IMR-90 (cell line): ENCODE results near the gene PLA2G2E. TPM values are rescaled to one million over a fixed set of nuclear protein-coding genes. Genes with fewer than 3 reads are reported as not detected.

Experiments used
- ATAC-seq: fragments of 200-7000 bp; cut with Tn5 transposase; 2 replicates; pipeline ENCODE4 v1.9.1; 2020; ENCODE audit warnings: low read depth, mild to moderate bottlenecking, moderate library complexity
- BruUV-seq: library from RNA; stranded (reverse); fragments of 400-500 nt; replicated peaks from 2 replicates; lab custom pipeline; 2021; lab: Mats Ljungman, UMichigan
- CTCF ChIA-PET: fragments of 300-600 bp; formaldehyde crosslinking; extraction: SDS; loops from one replicate; lab custom pipeline; 2021; ENCODE audit warnings: antibody characterized with exemption; lab: Yijun Ruan, JAX
- POLR2A ChIA-PET: fragments of 300-600 bp; sonication (Branson Sonifier 250); formaldehyde crosslinking; loops from one replicate; lab custom pipeline; 2022; ENCODE audit warnings: antibody characterized with exemption; ENCODE audit not compliant: unreplicated experiment; lab: Charles Lee
- DNase-seq: peaks from one replicate; pipeline ENCODE4 v3.0.0; 2013
- H2AFZ ChIP-seq: replicated peaks from 2 replicates; pipeline ENCODE3; 2013; ENCODE audit warnings: low read length, mild to moderate bottlenecking; ENCODE audit not compliant: poor library complexity
- H2AK5ac ChIP-seq: 2 replicates; pipeline ENCODE4 v1.6.1; 2013; ENCODE audit warnings: low read depth, low read length, inconsistent platforms
- H2AK9ac ChIP-seq: replicated peaks from 2 replicates; pipeline ENCODE3; 2013; ENCODE audit warnings: mild to moderate bottlenecking, low read depth, low read length, moderate library complexity; ENCODE audit not compliant: poor library complexity
- H2BK120ac ChIP-seq: 2 replicates; pipeline ENCODE4 v1.6.1; 2013; ENCODE audit warnings: low read depth, low read length, inconsistent platforms
- H2BK15ac ChIP-seq: 3 replicates; pipeline ENCODE4 v1.6.1; 2013; ENCODE audit warnings: low read depth, low read length, inconsistent platforms
- H2BK20ac ChIP-seq: 2 replicates; pipeline ENCODE4 v1.6.1; 2013; ENCODE audit warnings: low read depth, mild to moderate bottlenecking, inconsistent platforms, low read length, moderate library complexity
- H2BK5ac ChIP-seq: 2 replicates; pipeline ENCODE4 v1.6.1; 2013; ENCODE audit warnings: mild to moderate bottlenecking, low read depth, low read length, inconsistent platforms; ENCODE audit not compliant: poor library complexity, severe bottlenecking
- H3K14ac ChIP-seq: replicated peaks from 2 replicates; pipeline ENCODE4 v1.6.1; 2013; ENCODE audit warnings: low read depth, low read length, inconsistent platforms
- H3K18ac ChIP-seq: 2 replicates; pipeline ENCODE4 v1.6.1; 2013; ENCODE audit warnings: low read depth, low read length, control low read depth
- H3K23ac ChIP-seq: 2 replicates; pipeline ENCODE4 v1.6.1; 2013; ENCODE audit warnings: low read depth, low read length, inconsistent platforms
- H3K27ac ChIP-seq: 2 replicates; pipeline ENCODE4 v1.5.1; 2013; ENCODE audit warnings: mild to moderate bottlenecking, control low read depth, low read length; ENCODE audit not compliant: insufficient read depth
- H3K27me3 ChIP-seq: 2 replicates; pipeline ENCODE4 v1.6.1; 2013; ENCODE audit warnings: low read length; ENCODE audit not compliant: control insufficient read depth, insufficient read depth
- H3K36me3 ChIP-seq: 2 replicates; pipeline ENCODE4 v1.6.1; 2013; ENCODE audit warnings: low read length, mixed read lengths; ENCODE audit not compliant: control insufficient read depth, insufficient read depth
- H3K4ac ChIP-seq: 2 replicates; pipeline ENCODE4 v1.6.1; 2013; ENCODE audit warnings: low read depth, low read length, inconsistent platforms
- H3K4me1 ChIP-seq: 2 replicates; pipeline ENCODE4 v1.6.1; 2013; ENCODE audit warnings: low read length, mixed read lengths; ENCODE audit not compliant: control insufficient read depth, insufficient read depth
- H3K4me2 ChIP-seq: 2 replicates; pipeline ENCODE4 v1.6.1; 2013; ENCODE audit warnings: low read depth, mild to moderate bottlenecking, control low read depth, low read length, moderate library complexity
- H3K4me3 ChIP-seq: 2 replicates; pipeline ENCODE4 v1.5.1; 2013; ENCODE audit warnings: low read depth, mild to moderate bottlenecking, control low read depth, low read length, moderate library complexity; ENCODE audit not compliant: insufficient read depth
- H3K56ac ChIP-seq: 2 replicates; pipeline ENCODE4 v1.6.1; 2013; ENCODE audit warnings: low read length, inconsistent platforms; ENCODE audit not compliant: insufficient read depth; ENCODE audit errors: extremely low read depth
- H3K79me1 ChIP-seq, 2 experiments: 2 replicates each; pipeline ENCODE4 v1.6.1; 2013; ENCODE audit warnings: low read length in 2 of 2, inconsistent platforms in 1 of 2, low read depth in 1 of 2
- H3K9ac ChIP-seq: 2 replicates; pipeline ENCODE4 v1.6.1; 2013; ENCODE audit warnings: low read depth, low read length, control low read depth
- H3K9me1 ChIP-seq: 2 replicates; pipeline ENCODE4 v1.6.1; 2013; ENCODE audit warnings: low read length, inconsistent platforms; ENCODE audit not compliant: insufficient read depth
- H3K9me3 ChIP-seq: 2 replicates; pipeline ENCODE4 v1.6.1; 2013; ENCODE audit warnings: low read length; ENCODE audit not compliant: control insufficient read depth, insufficient read depth
- H4K20me1 ChIP-seq: 2 replicates; pipeline ENCODE4 v1.6.1; 2013; ENCODE audit warnings: low read length, inconsistent platforms; ENCODE audit not compliant: insufficient read depth
- H4K5ac ChIP-seq: 2 replicates; pipeline ENCODE4 v1.6.1; 2013; ENCODE audit warnings: mild to moderate bottlenecking, low read depth, low read length, control low read depth
- H4K8ac ChIP-seq, 2 experiments: 2 replicates each; pipeline ENCODE4 v1.6.1; 2013; ENCODE audit warnings: low read depth in 2 of 2, low read length in 2 of 2, control low read depth in 1 of 2, inconsistent platforms in 1 of 2
- H4K91ac ChIP-seq: 2 replicates; pipeline ENCODE4 v1.6.1; 2013; ENCODE audit warnings: low read depth, low read length, inconsistent platforms; ENCODE audit not compliant: insufficient read depth
- BHLHE40 ChIP-seq: fragments of 150-350 bp; IDR thresholded peaks from 2 replicates; pipeline ENCODE4 v1.6.1; 2016; ENCODE audit warnings: mild to moderate bottlenecking, low read depth, low read length
- CTCF ChIP-seq: conservative IDR thresholded peaks from 2 replicates; pipeline ENCODE4 v1.5.1; 2012; ENCODE audit warnings: mild to moderate bottlenecking, low read depth, low read length, improper control_type of control experiment
- MXI1 ChIP-seq: IDR thresholded peaks from 2 replicates; pipeline ENCODE4 v1.6.1; 2012; ENCODE audit warnings: low read depth, mild to moderate bottlenecking, low read length, moderate library complexity, borderline replicate concordance
- POLR2A ChIP-seq: IDR thresholded peaks from 2 replicates; pipeline ENCODE4 v1.6.1; 2012; ENCODE audit warnings: mild to moderate bottlenecking, low read depth, low read length
- RAD21 ChIP-seq: IDR thresholded peaks from 2 replicates; pipeline ENCODE4 v1.6.1; 2012; ENCODE audit warnings: low read length, improper control_type of control experiment
- RFX5 ChIP-seq: IDR thresholded peaks from 2 replicates; pipeline ENCODE4 v1.8.0; 2012; ENCODE audit warnings: low read depth, mild to moderate bottlenecking, low read length, moderate library complexity
- SMC3 ChIP-seq: fragments of 150-350 bp; IDR thresholded peaks from 2 replicates; pipeline ENCODE4 v1.6.1; 2016; ENCODE audit warnings: low read depth, mild to moderate bottlenecking, antibody characterized with exemption, low read length, moderate library complexity
- WGBS, 2 experiments: methylation state at CpG; one replicate each; pipeline versions ENCODE4 v1.1.5 to v1.1.7; 2013; ENCODE audit warnings: missing lambda C conversion rate in 2 of 2; ENCODE audit not compliant: insufficient read length in 1 of 2; ENCODE audit errors: extremely low coverage in 2 of 2; 5-methylcytosine and 5-hydroxymethylcytosine counted together
- dilution Hi-C: fragments of 300-500 bp; cut with HindIII; formaldehyde crosslinking; loops from one replicate; pipeline ENCODE4 v1.14.3; 2018; ENCODE audit warnings: low sequenced_read_pairs; ENCODE audit not compliant: unreplicated experiment
- in situ Hi-C: fragments of 300-500 bp; cut with MboI; formaldehyde crosslinking; loops from 3 replicates; pipeline ENCODE4 v1.14.3; 2019; ENCODE audit warnings: low sequenced_read_pairs, inconsistent platforms, mixed read lengths
- intact Hi-C: fragments of 100-400 bp; cut with micrococcal nuclease; formaldehyde crosslinking; loops from 2 replicates; pipeline ENCODE4 v1.10.0; 2022
- polyA plus RNA-seq, 3 experiments: library from polyadenylated mRNA; depleted of rRNA; stranded (reverse); fragments of >200 nt; gene quantifications; 2 replicates each; pipeline ENCODE4 v1.2.3, GENCODE V29; 2012; ENCODE audit warnings: low replicate concordance in 1 of 3
- total RNA-seq: library from RNA; depleted of rRNA; stranded (reverse); fragments of >200 nt; gene quantifications from 2 replicates; pipeline ENCODE4 v1.2.3, GENCODE V29; 2012

PLA2G2E gene
- total and polyA plus RNA-seq, 2 of the 4 experiments (the other 2 are of a cell fraction) = not detected

DNA sequence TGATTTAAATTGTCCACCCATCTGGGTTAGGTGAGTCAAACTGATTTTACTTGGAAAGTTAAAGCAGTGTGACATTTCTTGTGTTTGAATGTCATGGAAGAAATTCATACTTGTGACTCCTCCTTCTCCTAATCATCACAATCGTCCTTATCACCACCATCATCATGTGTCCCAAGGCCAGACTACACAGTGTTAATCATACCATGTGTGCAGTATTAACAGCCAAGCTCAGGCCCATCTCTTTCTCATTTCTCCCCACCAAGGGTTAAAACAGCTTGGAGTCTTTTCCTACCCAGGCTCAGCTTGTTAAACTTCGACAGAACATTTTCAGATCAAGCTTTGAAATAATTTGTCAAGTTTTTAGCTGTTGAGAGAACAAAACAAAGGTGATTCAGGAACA lies 22.5 kb upstream of the PLA2G2E start:
- H3K4me3 ChIP-seq = no peak overlapping the region
- dilution Hi-C loops (no loop called here), in situ Hi-C loops (no loop called here), intact Hi-C loops (no loop called here)
- no peak overlapping the region for H3K23ac ChIP-seq
- no peak overlapping the region for H2AFZ ChIP-seq
- no peak overlapping the region for H2BK5ac ChIP-seq
- no peak overlapping the region for H2AK9ac ChIP-seq
- no peaks in the 10 kb centered on the region for H3K9me1 ChIP-seq
- ATAC-seq = no peak
- H3K36me3 ChIP-seq = no peaks in the 10 kb centered on the region
- no TSS peak for BruUV-seq
- no peak overlapping the region for H2BK15ac ChIP-seq
- H3K9me3 ChIP-seq = no peaks in the 10 kb centered on the region
- H2BK120ac ChIP-seq = no peak overlapping the region
- no CpG with 5 or more reads among the region's 2 CpGs for WGBS, 2 experiments
- ChIA-PET CTCF (no interaction called here), POLR2A (no interaction called here)
- no peak overlapping the region for H2BK20ac ChIP-seq
- H3K9ac ChIP-seq = no peak overlapping the region
- no peak overlapping the region for H3K27ac ChIP-seq
- no peaks in the 10 kb centered on the region for H3K79me1 ChIP-seq
- no peak overlapping the region for H4K5ac ChIP-seq
- H4K91ac ChIP-seq = no peak overlapping the region
- no peak overlapping the region for H3K14ac ChIP-seq
- no peak overlapping the region for H3K18ac ChIP-seq
- no peak overlapping the region for H3K4me2 ChIP-seq
- no peak overlapping the region for H2AK5ac ChIP-seq
- H3K56ac ChIP-seq = no peak overlapping the region
- no peak overlapping the region for H3K4ac ChIP-seq
- DNase-seq = no peak
- H3K27me3 ChIP-seq = peaks cover 10% of the 10 kb centered on the region
- no peaks in the 10 kb centered on the region for H4K20me1 ChIP-seq
- no peaks in the 10 kb centered on the region for H3K4me1 ChIP-seq
- no peak overlapping the region for H4K8ac ChIP-seq
- TF ChIP-seq RFX5 (no peak), POLR2A (no peak), CTCF (no peak), MXI1 (no peak), BHLHE40 (no peak), SMC3 (no peak), RAD21 (no peak)
